Omental fat pad (tissue), 4 donors: ENCODE data around the gene KMT2C. TPM values are rescaled to one million over a fixed set of nuclear protein-coding genes. Genes with fewer than 3 reads are reported as not detected.

Source experiments
- ATAC-seq: fragments of 150-250 bp; one replicate; pipeline ENCODE4 v1.9.1; 2016; ENCODE audit warnings: mild to moderate bottlenecking, moderate library complexity; ENCODE audit not compliant: low FRiP score
- DNase-seq: peaks from one replicate; pipeline ENCODE4 v3.0.0-alpha.2; 2019; ENCODE audit warnings: low spot score
- CTCF ChIP-seq, 3 donors: fragments of 450-650 bp; IDR thresholded peaks; one replicate each; pipeline ENCODE4 v1.5.1; 2016 to 2017; ENCODE audit warnings: antibody characterized with exemption in 3 of 3, mild to moderate bottlenecking in 3 of 3, moderate library complexity in 2 of 3
- total RNA-seq, 4 donors: library from RNA; depleted of rRNA; stranded (reverse); fragments of >200 nt; gene quantifications; one replicate each; pipeline ENCODE4 v1.1.0, GENCODE V29; 2016

Gene KMT2C
- total RNA-seq, 4 donors from 2014 or later, result 52.5 to 84.3 (median 59.2) TPM

DNA sequence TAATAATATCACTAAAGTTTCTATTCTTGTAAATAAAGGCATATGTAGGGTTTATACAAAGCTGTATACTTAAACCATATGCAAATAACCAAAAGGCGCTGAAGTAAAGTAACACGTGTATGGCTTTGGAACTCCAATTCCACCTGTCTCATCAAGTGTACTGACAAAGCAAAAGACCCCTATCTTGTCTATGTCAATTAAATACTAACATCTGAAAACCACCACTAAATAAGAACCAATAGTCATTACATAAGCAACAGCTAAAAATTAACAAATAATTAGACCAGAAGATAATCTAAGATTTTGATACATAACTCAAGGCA lies 93.9 kb downstream of the KMT2C start:
- no peak for TF ChIP-seq CTCF (IDR thresholded peaks at IDR 0.05)
- DNase-seq, result no peak
- ATAC-seq, result no peak

GRCh38 chr7:152341039-152341913 lies 94.5 kb downstream of the KMT2C start:
- no peak for TF ChIP-seq CTCF (IDR thresholded peaks at IDR 0.05)
- ATAC-seq, result no peak

GRCh38 chr7:152340161-152340560 lies 95.6 kb downstream of the KMT2C start:
- ATAC-seq, result no peak

More at GRCh38 chr7:152341039-152341913, 94.5 kb downstream of the KMT2C start:
- DNase-seq, result no peak

DNA sequence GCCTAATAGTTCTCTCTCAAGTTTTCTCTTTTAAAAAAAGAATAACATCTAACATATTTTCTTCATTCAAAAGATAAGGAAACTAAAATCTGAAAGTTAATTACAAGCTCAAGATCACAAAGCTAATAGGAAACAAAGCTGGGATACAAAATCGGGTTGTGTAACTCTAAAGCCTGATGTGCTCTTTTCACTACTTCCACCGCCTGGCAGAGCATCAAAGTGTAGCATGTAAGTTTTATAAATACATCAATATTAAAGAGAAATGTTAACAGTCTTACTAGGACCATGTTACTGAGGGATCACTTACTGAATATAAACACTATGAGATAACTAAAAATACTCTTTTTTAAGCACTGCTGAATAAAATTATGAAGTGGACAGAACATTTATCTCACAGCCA lies 97.2 kb downstream of the KMT2C start:
- ATAC-seq, result no peak
- TF ChIP-seq CTCF (IDR thresholded peaks at IDR 0.05), result no peak
- DNase-seq, result no peak

More at GRCh38 chr7:152340161-152340560, 95.6 kb downstream of the KMT2C start:
- DNase-seq, result no peak
- TF ChIP-seq CTCF (IDR thresholded peaks at IDR 0.05), result no peak

- TF ChIP-seq CTCF (IDR thresholded peaks at IDR 0.05), result no peak
- no peak for DNase-seq
- ATAC-seq, result no peak
These were observed 98.9 kb downstream of the KMT2C start for GRCh38 chr7:152336754-152337368.

DNA sequence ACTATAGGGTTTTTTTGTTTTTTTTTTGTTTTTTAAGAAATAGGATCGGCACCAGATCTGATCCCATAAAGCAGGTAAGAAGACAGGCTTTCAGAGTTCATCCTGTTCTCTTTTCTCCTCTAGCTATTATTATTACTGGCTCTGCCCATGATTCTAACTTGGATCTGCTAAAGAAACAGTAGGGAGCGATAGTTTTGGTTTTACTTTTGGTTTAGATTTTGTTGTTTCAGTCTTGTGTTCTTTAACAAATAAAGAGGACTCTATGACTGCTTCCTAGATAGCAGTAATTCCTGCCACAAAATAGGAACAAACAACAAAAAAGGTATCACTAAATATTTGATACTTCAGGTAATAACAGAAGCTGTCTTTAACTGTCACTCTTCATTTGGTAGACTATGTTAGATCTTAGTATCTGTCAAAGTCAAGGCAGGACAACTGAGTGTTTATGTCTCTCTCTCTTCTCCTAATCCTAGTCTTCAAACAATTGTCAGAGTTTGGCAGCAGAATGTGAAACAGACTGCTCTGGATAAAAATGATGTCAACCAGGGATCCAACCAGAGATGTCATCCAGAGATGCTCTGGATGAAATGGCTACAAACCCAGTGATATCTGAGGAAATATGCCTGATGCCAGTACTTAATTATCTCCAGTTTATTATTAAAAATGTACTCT lies 99.8 kb downstream of the KMT2C start:
- no peak for TF ChIP-seq CTCF (IDR thresholded peaks at IDR 0.05)
- ATAC-seq (no peak), DNase-seq (no peak)
